GM19351 (cell line): Measurements from ENCODE around the gene TGFBRAP1.

Source experiments
- ATAC-seq: cut with Tn5 transposase; IDR thresholded peaks from one replicate; pipeline ENCODE4 v1.9.1; 2021; ENCODE audit warnings: mild to moderate bottlenecking, moderate library complexity; ENCODE audit not compliant: unreplicated experiment

TGFBRAP1 gene

GRCh38 chr2:105317937-105318336 lies 11.6 kb downstream of the TGFBRAP1 start:
- ATAC-seq: no peak

GRCh38 chr2:105315314-105315713 lies 14.2 kb downstream of the TGFBRAP1 start:
- ATAC-seq: peak; percentile 59

GRCh38 chr2:105313877-105314276 lies 15.7 kb downstream of the TGFBRAP1 start:
- peak; percentile 33 for ATAC-seq

GRCh38 chr2:105309147-105309545 lies 20.4 kb downstream of the TGFBRAP1 start:
- no peak for ATAC-seq

DNA sequence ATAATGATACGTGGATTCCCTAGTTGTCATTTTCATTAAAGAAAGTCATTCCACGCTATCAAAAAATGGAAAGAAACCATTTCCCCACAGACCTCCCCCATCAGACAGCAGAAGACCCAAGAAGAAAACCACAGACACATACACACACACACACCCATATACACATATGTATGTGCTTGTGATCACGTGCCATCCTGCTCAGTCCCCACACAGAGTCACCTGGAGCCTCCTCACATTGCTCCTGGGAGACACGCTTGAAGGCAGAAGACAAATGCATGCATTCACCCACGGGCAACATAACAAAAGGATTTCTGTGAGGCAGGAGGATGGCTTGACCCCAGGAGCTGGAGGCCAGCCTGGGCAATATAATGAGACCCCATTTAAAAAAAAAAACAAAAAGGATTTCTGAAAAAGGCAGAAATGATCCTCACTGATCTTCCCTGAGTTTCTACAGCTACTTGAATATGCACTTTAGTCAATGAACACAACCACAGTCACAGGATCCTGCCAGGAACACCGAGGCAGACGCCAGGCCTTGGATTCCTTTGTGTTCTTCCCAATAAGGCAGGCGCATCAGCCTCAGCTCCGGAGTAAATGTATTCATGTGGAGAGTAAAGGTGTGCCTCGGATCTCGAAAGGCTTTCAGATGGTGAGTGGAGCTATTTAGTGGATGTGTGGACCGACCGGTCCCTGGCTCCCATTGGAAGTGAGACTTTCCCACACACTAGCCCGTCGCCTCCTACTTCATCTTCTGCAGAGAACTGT lies 21.0 kb downstream of the TGFBRAP1 start:
- no peak for ATAC-seq

GRCh38 chr2:105307962-105308361 lies 21.6 kb downstream of the TGFBRAP1 start:
- ATAC-seq: no peak

DNA sequence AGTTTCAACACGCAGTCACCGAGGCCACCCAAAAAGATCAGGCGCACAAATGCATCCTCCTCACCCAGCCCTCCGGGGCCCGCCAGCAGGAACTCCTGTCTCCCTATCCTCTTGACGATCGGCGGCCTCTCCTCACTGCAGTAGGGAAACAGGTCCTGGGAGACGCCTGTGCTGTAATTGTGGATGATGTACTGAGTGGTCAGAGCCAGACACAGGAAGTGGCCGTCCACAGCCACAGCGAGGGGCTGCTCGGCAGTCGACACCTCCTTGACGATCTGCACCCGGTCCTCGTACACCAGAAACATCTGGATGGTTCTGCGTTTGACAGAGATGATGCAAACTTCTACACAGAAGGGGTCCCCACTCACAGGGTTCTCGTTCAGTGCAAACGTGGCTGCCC lies 22.0 kb downstream of the TGFBRAP1 start:
- ATAC-seq: no peak

GRCh38 chr2:105307146-105307545 lies 22.4 kb downstream of the TGFBRAP1 start:
- ATAC-seq: no peak

DNA sequence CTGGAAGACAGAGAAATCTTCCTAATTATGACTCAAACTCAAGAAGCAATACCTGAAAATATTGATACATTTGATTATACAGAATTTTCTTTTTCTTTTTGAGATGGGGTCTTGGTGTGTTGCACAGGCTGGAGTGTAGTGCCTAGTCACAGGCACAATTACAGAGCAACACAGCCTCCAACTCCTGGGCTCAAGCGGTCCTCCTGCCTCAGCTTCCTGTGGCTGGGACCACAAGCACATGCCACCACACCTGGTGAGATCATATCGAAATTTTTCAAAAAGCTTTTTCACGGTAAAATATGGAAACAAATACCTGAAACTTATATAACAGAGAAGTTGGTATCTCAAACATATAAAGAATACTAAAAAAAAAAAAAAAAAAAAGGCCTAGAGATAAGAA lies 27.9 kb downstream of the TGFBRAP1 start:
- no peak for ATAC-seq

- ATAC-seq: peak; percentile 53
Measured at GRCh38 chr2:105299290-105299689, 30.2 kb downstream of the TGFBRAP1 start.

DNA sequence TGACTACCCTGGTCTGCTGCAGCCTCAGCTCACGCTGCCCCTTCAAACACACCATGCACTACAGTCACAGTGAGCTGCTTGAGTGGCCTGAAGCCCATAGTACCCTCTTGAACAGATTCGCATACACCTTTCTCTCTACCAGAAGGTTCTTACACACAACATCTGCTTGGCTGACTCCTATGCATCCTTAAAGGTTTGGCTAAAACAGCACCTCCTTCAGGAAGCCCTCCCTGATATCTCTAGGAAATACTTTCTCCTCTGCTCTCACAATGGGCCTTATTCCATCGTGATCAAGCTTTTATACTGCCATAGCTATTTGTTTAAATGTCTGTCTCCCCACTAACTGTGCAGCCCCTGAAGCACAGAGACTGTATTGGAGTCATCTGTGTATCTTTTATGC lies 31.5 kb downstream of the TGFBRAP1 start:
- no peak for ATAC-seq

DNA sequence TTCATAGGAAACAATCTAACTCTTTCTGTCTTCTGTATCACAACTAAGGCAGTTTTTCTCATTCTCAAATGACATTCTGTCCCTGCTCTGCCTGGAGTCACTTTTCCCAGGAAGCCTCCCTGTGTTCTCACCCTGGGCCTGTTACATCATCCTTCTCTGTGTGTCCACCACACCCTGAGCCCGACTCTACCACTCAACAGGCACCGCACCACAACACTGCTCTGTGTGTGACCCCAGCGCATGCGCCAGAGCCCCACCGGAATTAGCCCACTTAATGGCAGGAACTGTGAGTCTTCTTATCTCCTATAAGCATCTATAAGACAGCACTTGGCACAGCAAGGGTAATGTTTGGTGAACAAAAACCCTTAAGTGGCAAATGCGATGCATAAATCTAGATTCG lies 32.3 kb downstream of the TGFBRAP1 start:
- ATAC-seq: no peak

- no peak for ATAC-seq
Measured at GRCh38 chr2:105296017-105296611, 33.4 kb downstream of the TGFBRAP1 start.

- peak; percentile 83 for ATAC-seq
Measured at GRCh38 chr2:105294844-105295481, 34.6 kb downstream of the TGFBRAP1 start.

DNA sequence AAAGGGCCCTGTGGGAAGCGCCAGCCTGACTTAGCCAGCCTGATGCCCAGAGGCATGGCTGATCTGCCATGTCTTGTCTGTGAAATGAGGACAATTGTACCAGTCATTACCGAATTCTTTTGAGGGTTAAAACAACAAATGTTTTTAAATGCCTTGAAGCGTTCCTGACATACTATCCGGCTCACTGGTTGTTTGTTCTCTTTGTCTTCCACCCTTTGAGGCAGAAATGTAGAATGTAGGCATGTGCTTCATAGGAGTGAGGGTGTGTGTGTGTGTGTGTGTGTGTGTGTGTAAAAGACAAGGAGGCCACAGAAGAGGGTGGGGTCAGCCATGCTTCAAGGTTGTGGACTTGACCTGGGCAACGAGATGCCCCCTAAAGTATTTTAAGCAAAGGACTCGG lies 35.5 kb downstream of the TGFBRAP1 start:
- ATAC-seq: no peak

- no peak for ATAC-seq
Measured at GRCh38 chr2:105291981-105292380, 37.6 kb downstream of the TGFBRAP1 start.

DNA sequence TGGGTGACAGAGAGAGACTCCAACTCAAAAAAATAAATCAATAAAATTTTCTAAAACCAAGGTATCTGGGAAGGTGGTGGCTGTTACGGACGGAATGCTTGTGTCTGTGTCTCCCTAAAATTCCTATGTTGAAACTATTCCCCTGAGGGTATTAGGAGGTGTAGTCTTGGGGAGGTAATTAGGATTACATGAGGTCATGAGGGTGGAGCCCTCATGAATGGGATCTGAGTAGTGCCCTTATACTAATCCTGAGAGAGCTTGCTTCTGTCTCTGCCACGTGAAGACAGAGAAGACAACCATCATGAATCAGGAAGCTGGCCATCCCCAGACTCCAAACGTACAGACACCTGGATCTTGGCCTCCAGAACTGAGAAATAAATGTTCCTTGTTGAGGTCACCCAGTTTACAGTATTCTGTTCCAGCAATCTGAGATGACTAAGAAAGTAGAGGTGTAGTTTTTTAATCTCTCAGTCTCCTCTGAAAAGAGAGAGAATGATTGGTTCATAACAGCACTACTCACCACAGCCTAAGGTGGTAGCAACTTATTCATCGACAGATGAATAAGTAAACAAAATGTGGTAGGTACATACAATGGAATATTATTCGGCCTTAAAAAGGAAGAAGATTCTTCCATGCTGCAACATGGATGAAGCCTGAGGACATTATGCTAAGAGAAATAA lies 38.4 kb downstream of the TGFBRAP1 start:
- no peak for ATAC-seq

DNA sequence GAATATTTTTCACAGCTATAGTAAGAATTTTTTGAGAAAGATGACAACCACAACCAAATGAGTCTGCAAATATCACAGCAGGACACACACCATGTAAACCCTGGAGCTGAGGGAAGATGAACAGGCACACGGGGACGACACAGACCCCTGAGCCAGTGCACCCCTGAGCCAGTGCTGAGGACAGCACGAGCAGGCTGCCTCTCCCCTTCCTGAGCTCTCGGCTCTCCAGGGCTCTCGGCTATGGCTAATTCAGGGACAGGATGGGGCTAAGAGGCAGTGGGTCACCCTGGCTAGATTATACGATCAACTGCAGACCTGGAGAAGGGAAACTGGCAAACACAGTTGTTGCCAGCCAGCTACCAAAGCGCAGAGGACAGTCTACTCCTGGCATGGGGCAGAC lies 41.4 kb downstream of the TGFBRAP1 start:
- ATAC-seq: peak; percentile 5

DNA sequence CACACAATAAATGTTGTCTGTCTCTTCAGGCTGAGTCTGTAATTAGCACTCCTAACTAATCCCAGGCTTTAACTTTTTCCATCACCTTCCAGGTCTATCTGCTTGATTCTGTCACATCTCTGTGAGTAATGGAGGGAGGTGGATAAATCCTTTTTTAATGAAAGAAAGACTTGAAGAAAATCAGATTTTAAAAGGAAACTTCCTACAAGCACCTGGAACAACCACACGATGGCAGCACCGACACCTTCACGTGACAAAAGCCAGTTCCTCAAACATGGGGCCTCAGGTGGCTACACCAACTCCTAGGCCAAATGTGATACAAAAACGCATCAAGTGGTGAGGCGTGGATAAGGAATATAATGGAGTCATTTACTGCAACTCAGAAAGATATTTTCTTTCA lies 41.8 kb downstream of the TGFBRAP1 start:
- peak; percentile 87 for ATAC-seq

DNA sequence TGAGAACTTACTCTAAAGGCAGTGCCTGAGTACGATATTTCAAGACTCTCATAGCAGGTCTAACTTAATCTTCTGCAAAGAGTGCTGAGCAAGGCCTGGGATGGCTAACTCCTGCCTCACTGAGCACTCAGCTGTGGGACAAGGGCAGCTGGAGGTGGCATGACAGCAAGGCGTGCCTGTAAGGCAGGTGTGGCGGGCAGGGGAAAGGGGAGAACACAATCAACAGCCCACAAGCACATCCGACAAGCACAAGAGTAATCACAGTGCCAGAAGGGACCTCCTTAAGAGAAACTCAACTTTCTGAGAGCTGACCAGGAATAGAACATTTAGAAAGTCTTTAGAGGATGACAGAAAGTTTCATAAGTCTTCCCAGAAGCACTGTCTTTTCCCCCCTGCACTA lies 46.0 kb downstream of the TGFBRAP1 start:
- ATAC-seq: no peak

DNA sequence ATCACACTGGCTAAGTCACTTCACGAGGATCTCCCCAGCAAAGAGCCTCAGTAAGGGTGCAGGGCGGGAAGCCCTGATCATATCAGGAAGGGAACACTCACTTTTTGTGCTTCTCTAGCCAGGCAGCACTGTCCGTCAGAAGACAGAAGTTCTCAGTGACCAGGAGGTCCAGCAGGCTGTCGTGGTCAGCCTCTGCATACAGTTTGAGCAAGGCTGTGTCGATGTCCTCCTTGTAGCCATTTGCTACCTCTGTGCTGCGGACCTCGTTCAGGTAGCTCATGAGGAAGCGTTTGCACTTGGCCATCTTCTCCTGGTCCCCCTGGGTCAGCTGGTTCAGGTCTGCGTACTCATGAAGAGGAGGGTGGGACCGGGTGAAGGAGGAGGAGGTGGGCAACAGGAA lies 49.3 kb downstream of the TGFBRAP1 start:
- no peak for ATAC-seq

DNA sequence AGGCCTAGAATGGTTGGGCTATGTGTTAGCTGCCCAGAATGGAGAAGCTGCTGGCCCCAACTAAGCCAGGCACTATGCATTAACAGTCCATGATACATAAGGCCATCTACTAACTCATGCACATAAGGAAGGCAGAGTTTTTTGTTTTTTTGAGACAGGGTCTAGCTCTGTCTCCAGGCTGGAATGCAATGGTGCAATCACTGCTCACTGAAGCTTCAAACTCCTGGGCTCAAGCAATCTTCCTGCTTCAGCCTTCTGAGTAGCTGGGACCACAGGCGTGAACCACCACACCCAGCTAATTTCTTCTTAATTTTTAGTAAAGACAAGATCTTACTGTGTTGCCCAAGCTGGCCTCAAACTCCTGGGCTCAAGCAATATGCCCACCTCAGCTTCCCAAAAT lies 50.4 kb downstream of the TGFBRAP1 start:
- no peak for ATAC-seq
